Esophagus squamous epithelium (tissue), 4 donors: ENCODE data around the gene HEYL.

Experiments
- CTCF ChIP-seq, 6 experiments: fragments of 450-650 bp in 4 of 6; fragments of 200-600 bp in 2 of 6; sonication (generic) in 2 of 6; IDR thresholded peaks; one replicate each; pipeline ENCODE4 v1.5.1; 2016 to 2019; ENCODE audit warnings: antibody characterized with exemption in 6 of 6, mild to moderate bottlenecking in 4 of 6, moderate library complexity in 4 of 6
- POLR2A ChIP-seq, 4 donors: fragments of 450-650 bp; IDR thresholded peaks; one replicate each; pipeline ENCODE4 v1.6.1; 2017; ENCODE audit warnings: antibody characterized with exemption in 4 of 4, mild to moderate bottlenecking in 4 of 4, moderate library complexity in 3 of 4

- no peak for TF ChIP-seq POLR2A (IDR thresholded peaks at IDR 0.05)
- TF ChIP-seq CTCF (IDR thresholded peaks at IDR 0.05), result no peak
Observed at GRCh38 chr1:39685071-39685470, 45.6 kb upstream of the HEYL start.
